Panc1 (cell line): ENCODE data around the gene PRR35. TPM values are rescaled to one million over a fixed set of nuclear protein-coding genes. Genes with fewer than 3 reads are reported as not detected.

Experiments
- ATAC-seq: fragments of 200-7000 bp; cut with Tn5 transposase; 2 replicates; pipeline ENCODE4 v1.9.1; 2020; ENCODE audit warnings: mild to moderate bottlenecking, moderate library complexity
- BruUV-seq: library from RNA; stranded (reverse); fragments of 400-500 nt; replicated peaks from 2 replicates; lab custom pipeline; 2021; lab: Mats Ljungman, UMichigan
- CTCF ChIA-PET: fragments of 300-600 bp; sonication (Branson Sonifier 250); formaldehyde crosslinking; loops from one replicate; lab custom pipeline; 2022; ENCODE audit warnings: antibody characterized with exemption; lab: Charles Lee
- POLR2A ChIA-PET: fragments of 300-600 bp; sonication (Branson Sonifier 250); formaldehyde crosslinking; loops from one replicate; lab custom pipeline; 2022; ENCODE audit warnings: antibody characterized with exemption; lab: Charles Lee
- DNase-seq: peaks from one replicate; pipeline ENCODE4 v3.0.0-alpha.2; 2010; ENCODE audit warnings: low read depth, low spot score
- H3K27ac ChIP-seq: 2 replicates; pipeline ENCODE4 v1.5.1; 2011; ENCODE audit warnings: mild to moderate bottlenecking, low read length, inconsistent platforms
- H3K27me3 ChIP-seq: fragments of 200-500 bp; sonication (Bioruptor generic); 2 replicates; pipeline ENCODE4 v1.6.0; 2014; ENCODE audit warnings: low read length, inconsistent platforms; ENCODE audit not compliant: control insufficient read depth, insufficient read depth
- H3K36me3 ChIP-seq: fragments of 200-500 bp; sonication (Bioruptor generic); 2 replicates; pipeline ENCODE4 v1.5.1; 2014; ENCODE audit warnings: inconsistent platforms, mild to moderate bottlenecking, low read length, moderate library complexity; ENCODE audit not compliant: control insufficient read depth, insufficient read depth
- H3K4me1 ChIP-seq: 2 replicates; pipeline ENCODE4 v1.5.1; 2011; ENCODE audit warnings: inconsistent platforms, mild to moderate bottlenecking, low read length, moderate library complexity; ENCODE audit not compliant: control insufficient read depth, insufficient read depth
- H3K4me3 ChIP-seq, 2 experiments: 2 replicates each; pipeline ENCODE4 v1.5.1; 2011 to 2012; ENCODE audit warnings: low read depth in 2 of 2, low read length in 2 of 2, mild to moderate bottlenecking in 2 of 2, inconsistent platforms in 1 of 2, moderate library complexity in 1 of 2
- H3K9me3 ChIP-seq: fragments of 200-500 bp; sonication (Bioruptor generic); 2 replicates; pipeline ENCODE4 v1.5.1; 2014; ENCODE audit warnings: low read depth, mild to moderate bottlenecking, inconsistent platforms, low read length, moderate library complexity; ENCODE audit not compliant: control insufficient read depth, insufficient read depth
- POLR2AphosphoS5 ChIP-seq: IDR thresholded peaks from 2 replicates; pipeline ENCODE4 v1.6.1; 2012; ENCODE audit warnings: mild to moderate bottlenecking, low read depth, low read length, moderate library complexity
- SIN3A ChIP-seq: IDR thresholded peaks from 2 replicates; pipeline ENCODE4 v1.6.1; 2012; ENCODE audit warnings: low read depth, mild to moderate bottlenecking, low read length, moderate library complexity, borderline replicate concordance; ENCODE audit not compliant: insufficient read depth
- TCF7L2 ChIP-seq: IDR thresholded peaks from 2 replicates; pipeline ENCODE4 v1.6.1; 2011; ENCODE audit warnings: mild to moderate bottlenecking, low read depth, low read length, inconsistent platforms
- in situ Hi-C: cut with HindIII; loops from 2 replicates; pipeline ENCODE4 v1.10.0; 2016; ENCODE audit warnings: low sequenced_read_pairs, low pct_unique_long_range_greater_than_20kb
- intact Hi-C: fragments of 100-400 bp; cut with micrococcal nuclease; formaldehyde crosslinking; loops from one replicate; pipeline ENCODE4 v1.10.0; 2022; ENCODE audit not compliant: unreplicated experiment
- total RNA-seq: library from RNA; stranded (reverse); gene quantifications from one replicate; pipeline ENCODE4 v1.2.1, GENCODE V29; 2021; ENCODE audit not compliant: unreplicated experiment
- TF ChIP-seq, protein P1 (sequence below): fragments of 450-650 bp; IDR thresholded peaks from 2 replicates; pipeline ENCODE4 v1.5.1; 2017; ENCODE audit warnings: mild to moderate bottlenecking
- TF ChIP-seq, protein P2 (sequence below), 2 experiments: IDR thresholded peaks; 2 replicates each; pipeline ENCODE4 v1.6.1; 2011 to 2012; ENCODE audit warnings: low read depth in 2 of 2, control low read depth in 1 of 2, low read length in 1 of 2, mild to moderate bottlenecking in 1 of 2, moderate library complexity in 1 of 2; ENCODE audit not compliant: insufficient read depth in 1 of 2

Gene PRR35
- total RNA-seq, 1 experiment from 2014 or later = 2.2 TPM

DNA sequence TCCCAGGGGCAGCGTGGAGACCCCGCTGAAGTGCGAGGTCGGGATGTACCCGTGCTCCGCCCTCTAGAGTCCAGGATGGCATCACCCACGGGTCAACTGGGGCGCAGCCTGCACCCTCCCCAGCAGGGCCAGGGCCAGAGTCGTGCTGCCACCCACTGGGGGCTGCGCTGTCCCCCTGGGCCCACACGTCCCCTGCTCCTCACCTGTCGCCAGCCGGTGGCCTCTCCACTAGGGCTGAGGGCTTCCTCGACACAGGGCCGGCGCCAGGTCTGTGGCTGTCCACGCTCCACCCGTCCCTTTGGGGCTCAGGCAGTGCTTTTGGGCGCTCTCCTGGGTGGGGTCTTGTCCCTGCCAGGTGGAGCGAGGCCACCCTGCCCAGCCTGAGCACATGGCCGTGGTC is 11.6 kb upstream of the PRR35 start:
- ChIA-PET POLR2A (no interaction called here), CTCF (no interaction called here)
- H3K36me3 ChIP-seq = no peaks in the 10 kb centered on the region
- TF ChIP-seq, protein P1, sequence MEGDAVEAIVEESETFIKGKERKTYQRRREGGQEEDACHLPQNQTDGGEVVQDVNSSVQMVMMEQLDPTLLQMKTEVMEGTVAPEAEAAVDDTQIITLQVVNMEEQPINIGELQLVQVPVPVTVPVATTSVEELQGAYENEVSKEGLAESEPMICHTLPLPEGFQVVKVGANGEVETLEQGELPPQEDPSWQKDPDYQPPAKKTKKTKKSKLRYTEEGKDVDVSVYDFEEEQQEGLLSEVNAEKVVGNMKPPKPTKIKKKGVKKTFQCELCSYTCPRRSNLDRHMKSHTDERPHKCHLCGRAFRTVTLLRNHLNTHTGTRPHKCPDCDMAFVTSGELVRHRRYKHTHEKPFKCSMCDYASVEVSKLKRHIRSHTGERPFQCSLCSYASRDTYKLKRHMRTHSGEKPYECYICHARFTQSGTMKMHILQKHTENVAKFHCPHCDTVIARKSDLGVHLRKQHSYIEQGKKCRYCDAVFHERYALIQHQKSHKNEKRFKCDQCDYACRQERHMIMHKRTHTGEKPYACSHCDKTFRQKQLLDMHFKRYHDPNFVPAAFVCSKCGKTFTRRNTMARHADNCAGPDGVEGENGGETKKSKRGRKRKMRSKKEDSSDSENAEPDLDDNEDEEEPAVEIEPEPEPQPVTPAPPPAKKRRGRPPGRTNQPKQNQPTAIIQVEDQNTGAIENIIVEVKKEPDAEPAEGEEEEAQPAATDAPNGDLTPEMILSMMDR = no peak
- no peak for TF ChIP-seq SIN3A
- no peak for TF ChIP-seq TCF7L2
- no peak for TF ChIP-seq POLR2AphosphoS5
- TF ChIP-seq, protein P2, sequence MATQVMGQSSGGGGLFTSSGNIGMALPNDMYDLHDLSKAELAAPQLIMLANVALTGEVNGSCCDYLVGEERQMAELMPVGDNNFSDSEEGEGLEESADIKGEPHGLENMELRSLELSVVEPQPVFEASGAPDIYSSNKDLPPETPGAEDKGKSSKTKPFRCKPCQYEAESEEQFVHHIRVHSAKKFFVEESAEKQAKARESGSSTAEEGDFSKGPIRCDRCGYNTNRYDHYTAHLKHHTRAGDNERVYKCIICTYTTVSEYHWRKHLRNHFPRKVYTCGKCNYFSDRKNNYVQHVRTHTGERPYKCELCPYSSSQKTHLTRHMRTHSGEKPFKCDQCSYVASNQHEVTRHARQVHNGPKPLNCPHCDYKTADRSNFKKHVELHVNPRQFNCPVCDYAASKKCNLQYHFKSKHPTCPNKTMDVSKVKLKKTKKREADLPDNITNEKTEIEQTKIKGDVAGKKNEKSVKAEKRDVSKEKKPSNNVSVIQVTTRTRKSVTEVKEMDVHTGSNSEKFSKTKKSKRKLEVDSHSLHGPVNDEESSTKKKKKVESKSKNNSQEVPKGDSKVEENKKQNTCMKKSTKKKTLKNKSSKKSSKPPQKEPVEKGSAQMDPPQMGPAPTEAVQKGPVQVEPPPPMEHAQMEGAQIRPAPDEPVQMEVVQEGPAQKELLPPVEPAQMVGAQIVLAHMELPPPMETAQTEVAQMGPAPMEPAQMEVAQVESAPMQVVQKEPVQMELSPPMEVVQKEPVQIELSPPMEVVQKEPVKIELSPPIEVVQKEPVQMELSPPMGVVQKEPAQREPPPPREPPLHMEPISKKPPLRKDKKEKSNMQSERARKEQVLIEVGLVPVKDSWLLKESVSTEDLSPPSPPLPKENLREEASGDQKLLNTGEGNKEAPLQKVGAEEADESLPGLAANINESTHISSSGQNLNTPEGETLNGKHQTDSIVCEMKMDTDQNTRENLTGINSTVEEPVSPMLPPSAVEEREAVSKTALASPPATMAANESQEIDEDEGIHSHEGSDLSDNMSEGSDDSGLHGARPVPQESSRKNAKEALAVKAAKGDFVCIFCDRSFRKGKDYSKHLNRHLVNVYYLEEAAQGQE (IDR thresholded peaks at IDR 0.05; ENCODE audit: insufficient read depth in 1 of 2, low read depth in 2 of 2, low read length in 1 of 2) = no peak
- BruUV-seq = no TSS peak
- in situ Hi-C loops = no loop called here
- H3K4me1 ChIP-seq = no peaks in the 10 kb centered on the region
- DNase-seq (no peak), ATAC-seq (no peak)
- intact Hi-C loops = no loop called here
- no peaks in the 10 kb centered on the region for H3K27me3 ChIP-seq
- no peak overlapping the region for H3K4me3 ChIP-seq
- H3K27ac ChIP-seq = no peak overlapping the region
- H3K9me3 ChIP-seq = no peaks in the 10 kb centered on the region

DNA sequence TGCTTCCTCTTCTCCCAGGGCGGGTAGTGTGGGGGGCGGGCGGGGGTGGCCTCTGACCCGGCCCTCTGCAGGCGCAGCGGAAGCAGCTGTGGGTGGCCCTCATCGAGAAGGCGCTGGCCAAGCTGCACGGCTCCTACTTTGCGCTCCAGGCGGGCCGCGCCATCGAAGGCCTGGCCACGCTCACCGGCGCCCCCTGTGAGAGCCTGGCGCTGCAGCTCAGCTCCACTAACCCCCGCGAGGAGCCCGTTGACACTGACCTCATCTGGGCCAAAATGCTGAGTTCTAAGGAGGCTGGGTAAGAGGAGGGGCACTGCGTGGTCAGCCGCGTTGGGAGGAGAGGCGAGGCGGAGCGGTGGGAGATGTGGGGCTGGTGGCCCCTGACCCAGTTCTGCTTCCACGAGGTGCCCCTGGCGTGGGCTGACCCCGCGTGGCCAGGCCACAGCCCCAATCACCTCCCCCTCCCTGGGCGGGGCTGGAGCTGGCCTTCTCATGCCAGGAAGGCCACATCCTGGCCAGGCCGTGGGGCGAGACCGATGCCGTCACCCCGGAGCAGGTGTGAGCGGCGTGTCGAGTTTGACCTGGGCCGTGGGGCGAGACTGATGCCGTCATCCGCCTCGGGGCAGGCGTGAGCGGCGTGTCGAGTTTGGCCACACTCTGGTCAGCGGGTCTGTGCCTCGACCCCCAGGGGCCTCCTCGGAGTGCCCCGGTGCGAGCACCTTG is 10.5 kb upstream of the PRR35 start:
- CTCF ChIA-PET = no interaction called here
- Histone ChIP-seq H3K4me1 (peaks cover 8% of the 10 kb centered on the region), H3K4me3 (no peak overlapping the region), H3K36me3 (no peaks in the 10 kb centered on the region), H3K9me3 (no peaks in the 10 kb centered on the region), H3K27me3 (no peaks in the 10 kb centered on the region), H3K27ac (no peak overlapping the region)
- ATAC-seq (no peak), DNase-seq (no peak)
- POLR2A ChIA-PET = no interaction called here
- TF ChIP-seq, protein P2 (IDR thresholded peaks at IDR 0.05; ENCODE audit: insufficient read depth in 1 of 2, low read depth in 2 of 2, low read length in 1 of 2) = no peak
- TF ChIP-seq, protein P1 = peak; percentile 62
- no peak for TF ChIP-seq SIN3A
- intact Hi-C loops (no loop called here), in situ Hi-C loops (no loop called here)
- BruUV-seq = no TSS peak
